Caki2 (cell line): ENCODE measurements around the gene SUPT7L. TPM values are rescaled to one million over a fixed set of nuclear protein-coding genes. Genes with fewer than 3 reads are reported as not detected.
"Not testable (repeated sequence)": the region's sequence is repeated elsewhere in the genome, so short reads cannot be mapped to it uniquely, and the experiment has no call there.

Source experiments
- DNase-seq: peaks from one replicate; pipeline ENCODE4 v3.0.0-alpha.2; 2015; ENCODE audit warnings: low read depth
- in situ Hi-C: cut with HindIII; loops from 2 replicates; pipeline ENCODE4 v1.10.0; 2016; ENCODE audit warnings: low sequenced_read_pairs, low pct_unique_long_range_greater_than_20kb, mixed read lengths
- total RNA-seq: library from RNA; depleted of rRNA; stranded (reverse); fragments of >200 nt; shearing (Covaris generic); gene quantifications from 2 replicates; pipeline ENCODE4 v1.2.3, GENCODE V29; 2014; ENCODE audit warnings: low replicate concordance

SUPT7L gene
- total RNA-seq, 1 experiment from 2014 or later, result 17.3 TPM

GRCh38 chr2:27652341-27652740 is 11.1 kb downstream of the SUPT7L start:
- in situ Hi-C loops, result no loop called here
- DNase-seq, result no peak

GRCh38 chr2:27651056-27651455 is 12.4 kb downstream of the SUPT7L start:
- in situ Hi-C loops, result no loop called here
- DNase-seq, result no peak

GRCh38 chr2:27647737-27648136 is 15.7 kb downstream of the SUPT7L start:
- in situ Hi-C loops, result no loop called here

GRCh38 chr2:27647289-27647688 is 16.1 kb downstream of the SUPT7L start:
- in situ Hi-C loops, result no loop called here
- no peak for DNase-seq

More at GRCh38 chr2:27647737-27648136, 15.7 kb downstream of the SUPT7L start:
- no peak for DNase-seq

GRCh38 chr2:27645197-27645596 is 18.2 kb downstream of the SUPT7L start:
- in situ Hi-C loops, result no loop called here
- no peak for DNase-seq

GRCh38 chr2:27640722-27641245 is 22.6 kb downstream of the SUPT7L start:
- no peak for DNase-seq
- in situ Hi-C loops, result no loop called here

DNA sequence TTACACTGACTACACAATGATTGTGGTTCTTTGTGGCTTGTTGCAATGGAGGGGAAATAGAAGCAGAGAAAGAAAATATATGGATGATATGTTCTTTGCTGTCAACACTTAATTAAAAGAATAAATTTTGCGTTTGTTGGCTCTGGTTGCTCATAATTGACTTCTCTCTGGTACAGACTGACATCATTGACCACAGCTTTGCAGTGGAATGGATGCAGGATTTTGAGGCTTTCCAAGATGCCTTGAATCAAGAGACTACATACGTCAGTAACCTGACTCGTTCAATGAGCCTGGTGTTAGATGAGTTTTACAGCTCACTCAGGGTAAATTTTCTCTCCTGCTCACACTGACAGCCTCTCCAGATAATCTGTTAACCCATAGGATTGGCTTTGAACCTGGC is 24.7 kb downstream of the SUPT7L start:
- no peak for DNase-seq

GRCh38 chr2:27638037-27638637 is 25.3 kb downstream of the SUPT7L start:
- DNase-seq, result no peak
- in situ Hi-C loops, result no loop called here

More for the DNA sequence above, 24.7 kb downstream of the SUPT7L start:
- in situ Hi-C loops, result no loop called here

GRCh38 chr2:27636766-27637165 is 26.6 kb downstream of the SUPT7L start:
- no peak for DNase-seq
- in situ Hi-C loops, result no loop called here

DNA sequence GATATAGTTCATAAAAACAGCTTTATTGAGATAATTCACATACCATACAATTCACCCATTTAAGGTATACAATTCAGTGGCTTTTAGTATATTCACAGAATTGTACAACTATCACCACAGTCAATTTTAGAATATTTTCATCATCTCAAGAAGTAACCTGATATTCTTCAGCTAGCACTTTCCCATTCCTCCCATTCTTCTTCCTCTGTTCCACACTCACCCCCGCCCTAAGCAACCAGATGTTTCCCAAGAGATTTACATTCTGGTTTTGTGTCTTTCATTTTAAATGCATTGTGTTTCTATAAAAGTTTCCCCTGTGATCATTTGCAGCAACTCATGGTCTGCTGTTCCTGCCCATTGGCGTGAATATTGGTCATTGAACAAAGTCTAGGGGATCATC is 29.1 kb downstream of the SUPT7L start:
- in situ Hi-C loops, result no loop called here
- DNase-seq, result no peak

DNA sequence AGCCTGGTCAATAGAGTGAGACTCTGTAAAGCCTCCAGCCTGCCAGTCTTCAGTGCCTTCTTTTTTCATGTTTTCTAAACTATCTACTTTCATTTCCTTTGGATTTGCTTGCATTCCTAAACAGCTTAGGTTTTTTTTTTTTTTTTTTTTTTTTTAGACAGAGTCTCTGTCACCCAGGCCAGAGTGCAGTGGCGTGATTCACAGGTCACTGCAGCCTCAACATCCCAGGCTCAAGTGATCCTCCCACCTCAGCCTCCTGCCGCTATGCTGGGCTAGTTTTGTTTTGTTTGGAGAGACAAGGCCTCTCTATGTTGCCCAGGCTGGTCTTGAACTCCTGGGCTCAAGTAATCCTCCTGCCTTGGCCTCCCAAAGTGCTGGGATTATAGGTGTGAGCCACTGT is 33.2 kb downstream of the SUPT7L start:
- DNase-seq, in situ Hi-C loops: not testable (repeated sequence)

GRCh38 chr2:27628767-27629709 is 34.4 kb downstream of the SUPT7L start, which contains the start of the genes CCDC121 and GPN1:
Gene CCDC121 (minus strand): TSS chr2:27629012. CDS start chr2:27627799, 1,213 bp downstream.
Gene GPN1 (plus strand): TSS chr2:27629050. CDS start chr2:27629059, 9 bp downstream.
- in situ Hi-C loops, result no loop called here
- DNase-seq, result peak; percentile 92

DNA sequence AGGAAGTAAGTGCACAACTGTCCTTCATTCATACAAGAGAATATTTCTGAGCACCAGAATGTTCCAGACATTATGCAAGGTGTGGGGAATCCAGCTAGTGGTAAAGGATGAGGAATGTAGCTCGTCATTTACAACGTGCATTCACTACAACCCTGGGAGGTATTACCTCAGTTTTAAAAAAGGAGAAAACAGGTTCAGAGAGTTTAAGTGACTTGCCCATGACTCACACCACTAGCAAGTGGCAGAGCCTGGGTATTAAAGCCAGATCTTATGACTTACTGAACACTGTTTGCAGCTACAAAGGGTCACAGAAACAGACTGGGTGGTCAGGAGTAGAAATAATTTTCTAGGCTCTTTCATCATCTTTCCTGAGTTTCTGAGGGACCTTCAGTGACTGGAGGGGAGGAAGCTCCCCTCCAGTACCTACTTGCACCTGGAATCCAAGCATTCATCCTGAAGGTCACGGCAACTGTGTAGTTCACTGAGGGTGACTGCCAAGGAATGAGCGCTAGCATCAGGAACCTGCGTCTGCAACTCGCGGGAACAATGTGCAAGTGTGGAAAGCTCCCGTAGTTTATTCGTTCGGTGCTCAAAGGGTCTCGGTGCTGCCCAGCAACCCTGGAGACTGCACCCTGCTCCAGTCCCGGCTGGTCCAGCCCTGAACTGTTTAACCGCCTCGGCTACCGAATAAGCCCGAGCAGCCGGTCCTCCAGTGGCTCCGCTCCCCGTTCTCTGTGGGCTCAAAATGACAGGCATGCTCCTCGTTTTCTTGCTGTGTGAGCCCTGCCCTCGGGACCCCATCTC is 35.2 kb downstream of the SUPT7L start:
- in situ Hi-C loops, result no loop called here
- DNase-seq, result peak; percentile 83

- DNase-seq, in situ Hi-C loops: not testable (repeated sequence)
Observed at GRCh38 chr2:27626921-27627320, 36.5 kb downstream of the SUPT7L start.

- in situ Hi-C loops, DNase-seq: not testable (repeated sequence)
Observed at GRCh38 chr2:27626323-27626722, 37.1 kb downstream of the SUPT7L start.

GRCh38 chr2:27624943-27625342 is 38.5 kb downstream of the SUPT7L start:
- in situ Hi-C loops, result loop anchor here (5.0 kb wide), 1 partner anchor 38 kb away; no protein-coding TSS in a partner anchor
- DNase-seq, result no peak

GRCh38 chr2:27622921-27623384 is 40.5 kb downstream of the SUPT7L start:
- in situ Hi-C loops, result loop anchor here (5.0 kb wide), 1 partner anchor 36 kb away; no protein-coding TSS in a partner anchor
- DNase-seq, result peak; percentile 90

DNA sequence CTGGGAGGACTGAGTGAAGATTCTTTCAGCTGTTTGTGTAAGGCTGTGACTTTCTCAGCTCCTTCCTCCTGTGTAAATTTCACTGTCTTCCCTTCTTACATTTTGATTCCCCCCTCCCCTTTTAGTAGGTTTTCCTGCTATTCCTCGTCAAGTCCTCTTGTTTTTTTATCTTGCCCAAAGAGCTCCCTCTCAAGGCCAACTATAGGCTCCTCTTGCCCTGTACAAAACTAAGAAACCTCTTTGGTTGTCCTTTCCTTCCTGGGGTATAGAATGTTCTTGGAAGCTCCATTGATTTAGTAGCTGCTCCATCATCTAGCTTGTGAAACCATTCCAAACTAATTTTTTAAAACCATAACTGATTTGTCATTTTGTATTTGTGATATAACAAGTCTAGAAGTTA is 41.9 kb downstream of the SUPT7L start:
- no peak for DNase-seq
- in situ Hi-C loops, result loop anchor here (5.0 kb wide), 1 partner anchor 34 kb away; no protein-coding TSS in a partner anchor
